GM23248 (cell line): Measurements from ENCODE around the gene NRF1. TPM values are rescaled to one million over a fixed set of nuclear protein-coding genes. Genes with fewer than 3 reads are reported as not detected.
"Not testable (repeated sequence)": the region's sequence is repeated elsewhere in the genome, so short reads cannot be mapped to it uniquely, and the experiment has no call there.

Source experiments
- DNase-seq: peaks from one replicate; pipeline ENCODE4 v3.0.0-alpha.2; 2015
- H2AFZ ChIP-seq: fragments of 200-600 bp; sonication (generic); 2 replicates; pipeline ENCODE4 v1.6.1; 2016; ENCODE audit warnings: antibody characterized with exemption
- H3F3A ChIP-seq: fragments of 200-600 bp; sonication (generic); 2 replicates; pipeline ENCODE4 v1.6.1; 2016; ENCODE audit warnings: mild to moderate bottlenecking, antibody characterized with exemption, mixed run types; ENCODE audit not compliant: insufficient read depth
- H3K27ac ChIP-seq: fragments of 200-600 bp; sonication (generic); 2 replicates; pipeline ENCODE4 v1.5.1; 2016; ENCODE audit warnings: mild to moderate bottlenecking
- H3K27me3 ChIP-seq: fragments of 200-600 bp; sonication (generic); replicated peaks from 2 replicates; pipeline ENCODE4 v1.6.1; 2016; ENCODE audit warnings: mild to moderate bottlenecking; ENCODE audit not compliant: insufficient read depth
- H3K36me3 ChIP-seq: fragments of 200-600 bp; sonication (generic); 2 replicates; pipeline ENCODE4 v1.6.1; 2016; ENCODE audit warnings: low read depth, mild to moderate bottlenecking
- H3K4me1 ChIP-seq: fragments of 200-600 bp; sonication (generic); 2 replicates; pipeline ENCODE4 v1.6.1; 2016; ENCODE audit warnings: mild to moderate bottlenecking; ENCODE audit not compliant: insufficient read depth
- H3K4me2 ChIP-seq: fragments of 200-600 bp; sonication (generic); one replicate; pipeline ENCODE4 v1.6.1; 2016; ENCODE audit warnings: mild to moderate bottlenecking; ENCODE audit not compliant: unreplicated experiment
- H3K4me3 ChIP-seq: fragments of 200-600 bp; sonication (generic); 2 replicates; pipeline ENCODE4 v1.5.1; 2016; ENCODE audit warnings: mild to moderate bottlenecking
- H3K79me2 ChIP-seq: fragments of 200-600 bp; sonication (generic); 2 replicates; pipeline ENCODE4 v1.6.1; 2016; ENCODE audit warnings: mild to moderate bottlenecking; ENCODE audit not compliant: insufficient read depth
- H3K9ac ChIP-seq: fragments of 200-600 bp; sonication (generic); 2 replicates; pipeline ENCODE4 v1.6.1; 2016; ENCODE audit warnings: mild to moderate bottlenecking
- H3K9me2 ChIP-seq: fragments of 200-600 bp; sonication (generic); 2 replicates; pipeline ENCODE4 v1.6.1; 2016; ENCODE audit warnings: mixed run types, mild to moderate bottlenecking, moderate library complexity; ENCODE audit not compliant: insufficient read depth
- H3K9me3 ChIP-seq: fragments of 200-600 bp; sonication (generic); one replicate; pipeline ENCODE4 v1.6.1; 2017; ENCODE audit warnings: low read depth
- H4K20me1 ChIP-seq: fragments of 200-600 bp; sonication (generic); 2 replicates; pipeline ENCODE4 v1.6.0; 2016; ENCODE audit not compliant: insufficient read depth
- EZH2 ChIP-seq: fragments of 200-600 bp; sonication (generic); IDR thresholded peaks from 2 replicates; pipeline ENCODE4 v1.6.1; 2018; ENCODE audit warnings: antibody characterized with exemption, mild to moderate bottlenecking; ENCODE audit not compliant: insufficient read depth, poor library complexity, severe bottlenecking
- EZH2phosphoT487 ChIP-seq: fragments of 200-600 bp; sonication (generic); IDR thresholded peaks from 2 replicates; pipeline ENCODE4 v1.6.1; 2018; ENCODE audit warnings: antibody characterized with exemption, moderate library complexity, mild to moderate bottlenecking, low read depth; ENCODE audit not compliant: insufficient read depth
- WGBS, 2 experiments: methylation state at CpG; one replicate each; pipeline ENCODE4 v1.1.6; 2015 to 2017; ENCODE audit warnings: low lambda C conversion rate in 2 of 2, low coverage in 1 of 2; ENCODE audit errors: missing lambda C conversion rate in 2 of 2; 5-methylcytosine and 5-hydroxymethylcytosine counted together
- in situ Hi-C: fragments of 300-500 bp; cut with MboI; formaldehyde crosslinking; loops from 2 replicates; pipeline ENCODE4 v1.15.0; 2020
- polyA plus RNA-seq: library from polyadenylated mRNA; unstranded; fragments of >200 nt; fragmentation: Nextera tagmentation; extraction: Ambion mirVana; gene quantifications from 2 replicates; pipeline ENCODE4 v1.2.1, GENCODE V29; 2016
- total RNA-seq: library from RNA; depleted of rRNA; stranded (reverse); fragments of >200 nt; shearing (Covaris generic); gene quantifications from 2 replicates; pipeline ENCODE4 v1.2.3, GENCODE V29; 2014; rRNA removed

NRF1 gene
- total RNA-seq (7.0 and 11.1 TPM in 2 replicates), polyA plus RNA-seq (2.5 and 3.5 TPM in 2 replicates)

GRCh38 chr7:129611246-129612111 lies at the start of gene NRF1:
Gene NRF1, plus strand, starts transcription at chr7:129611720. Its CDS starts 45,632 bp downstream, at chr7:129657352.
- Histone ChIP-seq H3F3A (no peaks in the 10 kb centered on the region), H2AFZ (peak within 1 kb of the TSS; percentile 91), H3K9me3 (no peaks in the 10 kb centered on the region), H3K79me2 (peaks cover 66% of the 10 kb centered on the region), H3K4me3 (peak within 1 kb of the TSS; percentile 97), H4K20me1 (peaks cover 4% of the 10 kb centered on the region; the same call in 1 of the 2 replicates), H3K36me3 (no peaks in the 10 kb centered on the region), H3K27ac (peak within 1 kb of the TSS; percentile 77), H3K9me2 (no peaks in the 10 kb centered on the region), H3K4me2 (peak within 1 kb of the TSS; percentile 94), H3K9ac (peak within 1 kb of the TSS; percentile 91), H3K4me1 (peaks cover 23% of the 10 kb centered on the region), H3K27me3 (no peaks in the 10 kb centered on the region)
- in situ Hi-C loops, result no loop called here
- 0 to 2% methylated on average over 55 to 78 of the region's 98 CpGs for WGBS, 2 experiments
- DNase-seq, result peak; percentile 95
- TF ChIP-seq EZH2 (no peak), EZH2phosphoT487 (no peak)

GRCh38 chr7:129566323-129566722 lies 45.2 kb upstream of the NRF1 start:
- H3F3A ChIP-seq, result peaks cover 13% of the 10 kb centered on the region
- H4K20me1 ChIP-seq, H3K79me2 ChIP-seq, H3K4me2 ChIP-seq, H3K4me3 ChIP-seq, H3K36me3 ChIP-seq, H3K9me3 ChIP-seq, DNase-seq, H3K27me3 ChIP-seq, H3K27ac ChIP-seq, H2AFZ ChIP-seq, in situ Hi-C loops, H3K9me2 ChIP-seq, H3K9ac ChIP-seq: not testable (repeated sequence)
- peaks cover 10% of the 10 kb centered on the region for H3K4me1 ChIP-seq
- 84 to 87% methylated on average over 2 of the region's 2 CpGs for WGBS, 2 experiments

GRCh38 chr7:129567377-129567776 lies 44.1 kb upstream of the NRF1 start:
- TF ChIP-seq EZH2phosphoT487, result no peak
- TF ChIP-seq EZH2, result no peak
- H3K79me2 ChIP-seq, result no peaks in the 10 kb centered on the region
- H3F3A ChIP-seq, result peaks cover 13% of the 10 kb centered on the region
- peaks cover 10% of the 10 kb centered on the region for H3K4me1 ChIP-seq
- no peak overlapping the region for H3K9ac ChIP-seq
- no peak overlapping the region for H2AFZ ChIP-seq
- H3K4me3 ChIP-seq, result no peak overlapping the region
- DNase-seq, result no peak
- H3K9me2 ChIP-seq, result no peaks in the 10 kb centered on the region
- no peak overlapping the region for H3K4me2 ChIP-seq
- H3K36me3 ChIP-seq, result no peaks in the 10 kb centered on the region
- no peaks in the 10 kb centered on the region for H4K20me1 ChIP-seq
- no peaks in the 10 kb centered on the region for H3K9me3 ChIP-seq
- H3K27ac ChIP-seq, result no peak overlapping the region
- 98 to 99% methylated on average over 3 of the region's 3 CpGs for WGBS, 2 experiments
- 0 out of 2 replicates have a peak, but pooled peaks cover 3% of the 10 kb centered on the region for H3K27me3 ChIP-seq
- in situ Hi-C loops, result no loop called here

- no peaks in the 10 kb centered on the region for H3K9me3 ChIP-seq
- in situ Hi-C loops, result no loop called here
- H3K4me2 ChIP-seq, result no peak overlapping the region
- 100% methylated on average over 1 of the region's 1 CpG for WGBS, 2 experiments
- TF ChIP-seq EZH2phosphoT487, result no peak
- TF ChIP-seq EZH2, result no peak
- no peaks in the 10 kb centered on the region for H4K20me1 ChIP-seq
- no peak overlapping the region for H3K4me3 ChIP-seq
- no peaks in the 10 kb centered on the region for H3K79me2 ChIP-seq
- H2AFZ ChIP-seq, result no peak overlapping the region
- no peak overlapping the region for H3K9ac ChIP-seq
- H3K9me2 ChIP-seq, result no peaks in the 10 kb centered on the region
- no peak for DNase-seq
- H3K27me3 ChIP-seq, result 0 out of 2 replicates have a peak, but pooled peaks cover 3% of the 10 kb centered on the region
- H3K27ac ChIP-seq, result no peak overlapping the region
- no peaks in the 10 kb centered on the region for H3K36me3 ChIP-seq
- peaks cover 10% of the 10 kb centered on the region for H3K4me1 ChIP-seq
- H3F3A ChIP-seq, result peaks cover 13% of the 10 kb centered on the region
These were observed 43.3 kb upstream of the NRF1 start for GRCh38 chr7:129568240-129568639.
